Heart right ventricle (tissue), 16 donors: Measurements from ENCODE around the gene AGPAT3. TPM values are rescaled to one million over a fixed set of nuclear protein-coding genes. Genes with fewer than 3 reads are reported as not detected.

ENCODE experiments used
- ATAC-seq, 8 donors: fragments of 200-7000 bp; cut with Tn5 transposase; one replicate each; pipeline ENCODE4 v1.9.1; 2020; ENCODE audit warnings: mild to moderate bottlenecking in 8 of 8, moderate library complexity in 8 of 8, moderate number of reproducible peaks in 1 of 8
- DNase-seq, 2 donors: peaks; one replicate each; pipeline ENCODE4 v3.0.0-alpha.2; 2020
- H3K27ac ChIP-seq, 10 donors: fragments of 200-600 bp; sonication (generic) in 2 of 10; one replicate each; pipeline versions ENCODE4 v1.5.0 to v1.8.0; 2020 to 2022; ENCODE audit warnings: mild to moderate bottlenecking in 3 of 10
- H3K27me3 ChIP-seq, 7 donors: fragments of 200-600 bp; one replicate each; pipeline ENCODE4 v1.8.0; 2021 to 2022; ENCODE audit warnings: mild to moderate bottlenecking in 2 of 7
- H3K36me3 ChIP-seq, 9 donors: fragments of 200-600 bp; sonication (generic) in 1 of 9; one replicate each; pipeline versions ENCODE4 v1.5.0 to v1.8.0; 2020 to 2022; ENCODE audit warnings: mild to moderate bottlenecking in 2 of 9
- H3K4me1 ChIP-seq, 9 donors: fragments of 200-600 bp; sonication (generic) in 1 of 9; one replicate each; pipeline versions ENCODE4 v1.5.0 to v1.8.0; 2020 to 2022; ENCODE audit warnings: mild to moderate bottlenecking in 4 of 9
- H3K4me3 ChIP-seq, 10 donors: fragments of 200-600 bp; sonication (generic) in 2 of 10; one replicate each; pipeline versions ENCODE4 v1.5.0 to v1.8.0; 2020 to 2022; ENCODE audit warnings: mild to moderate bottlenecking in 7 of 10, moderate library complexity in 2 of 10
- H3K9me3 ChIP-seq, 11 donors: fragments of 200-600 bp in 10 of 11; sonication (generic) in 2 of 11; one replicate each; pipeline versions ENCODE4 v1.5.0 to v1.8.0; 2013 to 2022; ENCODE audit warnings: mild to moderate bottlenecking in 2 of 11, control low read depth in 1 of 11, moderate library complexity in 1 of 11
- WGBS, 2 donors: extraction: QIAGEN DNeasy Blood & Tissue Kit; methylation state at CpG; one replicate each; pipeline ENCODE4 v1.1.7; 2013; ENCODE audit warnings: inconsistent platforms in 1 of 2; 5-methylcytosine and 5-hydroxymethylcytosine counted together
- intact Hi-C, 10 donors: fragments of 100-400 bp; cut with DNase I; formaldehyde crosslinking; loops; one replicate each; pipeline versions ENCODE4 v1.11.1 to v1.14.2; 2022
- polyA plus RNA-seq, 2 donors: library from polyadenylated mRNA; stranded (reverse); fragments of 200-250 nt; gene quantifications; one replicate each; pipeline ENCODE4 v1.2.3, GENCODE V29; 2013
- total RNA-seq, 10 donors: library from RNA; stranded (reverse); fragmentation: NEBNext Ultra II Directional in 3 of 10; extraction: Animal tissue kit (Norgen Biotek cat#: 25700) in 3 of 10; gene quantifications; one replicate each; pipeline versions ENCODE4 v1.2.1 to v1.2.4, GENCODE V29; 2021 to 2023
- TF ChIP-seq, protein P1 (sequence below), 9 donors: fragments of 200-600 bp; sonication (generic) in 2 of 9; IDR thresholded peaks; one replicate each; pipeline versions ENCODE4 v1.5.0 to v1.8.0; 2021 to 2022; ENCODE audit warnings: antibody characterized with exemption in 9 of 9, mild to moderate bottlenecking in 5 of 9, moderate library complexity in 1 of 9
- donor health status: Arrhythmogenic right ventricular cardiomyopathy.
- donor health status: ischemic (EF 13 %, LVEDD 7.1; RV severe dilation, severe dysfunction).
- donor health status: healthy with polysubstance abuse.
- donor health status: DM: no; HTN: yes; CAD: no.
- donor health status: DM: no; HTN: no; CAD: no.
- donor health status: ischemic (EF 25% LVEDD 6.9; RV normal size, moderate dysfunction).
- donor health status: ischemic (EF 25% LVEDD 5.7; RV mildly dilated, moderate dysfunction).
- donor health status: healthy.
- donor health status: DM: yes; HTN: yes; CAD: no.
- donor health status: Ischemic cardiomyopathy.
- donor health status: ischemic (EF 35%, LVEDD 5.7; RV mildly dilated, moderate dysfunction).
- donor health status: nonischemic (EF 11% LVEDD 7.7; RV severe dilation, severe dysfunction).
- donor health status: DM: yes; HTN: yes; CAD: no.
- donor health status: PGD.
- donor health status: ischemic (EF 29% LVEDD 5.4; RV normal size, mild dysfunction).
- donor health status: nonischemic (EF 23%, LVEDD 6.1; RV moderate dilation, normal function).

Gene AGPAT3
- total and polyA plus RNA-seq, 12 donors = 19.7 to 110 (median 65.6) TPM

DNA sequence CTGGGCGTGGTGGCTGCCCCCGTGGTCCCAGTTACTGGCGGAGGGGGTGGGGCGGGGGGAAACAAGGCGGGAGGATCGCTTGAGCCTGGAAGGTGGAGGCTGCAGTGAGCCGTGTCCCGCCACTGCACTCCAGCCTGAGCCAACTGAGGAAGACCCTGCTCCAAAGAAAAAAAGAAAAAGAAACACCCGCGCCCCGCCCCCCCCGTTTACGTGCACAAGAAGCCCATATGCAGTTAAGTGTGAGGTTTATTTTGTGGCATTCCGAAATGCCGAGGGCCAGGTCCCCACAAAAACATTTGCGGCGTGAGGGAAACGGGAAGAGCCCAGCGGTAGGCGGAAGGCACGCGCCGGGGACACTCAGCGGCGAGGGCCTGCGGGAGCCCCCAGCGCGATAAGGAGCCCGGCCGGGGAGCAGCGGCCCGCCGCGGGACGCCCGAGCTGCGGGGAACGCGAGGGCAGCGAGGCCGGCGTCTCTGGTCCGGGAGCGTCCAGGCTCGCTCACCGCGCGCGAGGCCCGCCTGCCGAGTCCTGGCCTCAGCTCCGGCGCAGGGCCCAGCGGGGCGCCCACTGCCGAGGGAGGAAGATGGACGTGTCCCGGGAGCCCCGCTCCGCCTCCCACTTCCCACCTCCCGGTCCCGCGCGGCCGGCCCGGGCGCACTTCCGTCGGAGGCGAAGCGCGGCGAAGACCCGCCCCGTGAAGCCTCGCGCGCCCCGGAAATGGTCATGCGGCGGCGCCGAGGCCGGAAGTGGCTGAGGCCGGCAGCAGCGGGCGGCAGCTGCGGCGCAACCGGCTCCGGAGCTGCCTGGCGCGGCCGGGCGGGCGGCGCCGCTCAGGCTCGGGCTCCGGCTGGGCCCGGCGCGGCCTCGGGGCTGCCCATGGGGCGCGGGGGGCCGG, 146.8 kb downstream of the AGPAT3 start, which contains the start of gene TRAPPC10:
Gene TRAPPC10 (plus strand): TSS at position 731 of the 895 bp plus-strand sequence. CDS start 185 bp downstream, outside the sequence.
- intact Hi-C loops = loop anchor here in 2 of 10 donors (10.0 kb wide), 2 partner anchors 83 to 293 kb away; partner anchors contain the start of gene PFKL (in 1 of the 2)
- Histone ChIP-seq H3K4me1 (peaks cover 5 to 50% (median 30%) of the 10 kb centered on the region in 9 donors), H3K36me3 (no peaks in the 10 kb centered on the region)

DNA sequence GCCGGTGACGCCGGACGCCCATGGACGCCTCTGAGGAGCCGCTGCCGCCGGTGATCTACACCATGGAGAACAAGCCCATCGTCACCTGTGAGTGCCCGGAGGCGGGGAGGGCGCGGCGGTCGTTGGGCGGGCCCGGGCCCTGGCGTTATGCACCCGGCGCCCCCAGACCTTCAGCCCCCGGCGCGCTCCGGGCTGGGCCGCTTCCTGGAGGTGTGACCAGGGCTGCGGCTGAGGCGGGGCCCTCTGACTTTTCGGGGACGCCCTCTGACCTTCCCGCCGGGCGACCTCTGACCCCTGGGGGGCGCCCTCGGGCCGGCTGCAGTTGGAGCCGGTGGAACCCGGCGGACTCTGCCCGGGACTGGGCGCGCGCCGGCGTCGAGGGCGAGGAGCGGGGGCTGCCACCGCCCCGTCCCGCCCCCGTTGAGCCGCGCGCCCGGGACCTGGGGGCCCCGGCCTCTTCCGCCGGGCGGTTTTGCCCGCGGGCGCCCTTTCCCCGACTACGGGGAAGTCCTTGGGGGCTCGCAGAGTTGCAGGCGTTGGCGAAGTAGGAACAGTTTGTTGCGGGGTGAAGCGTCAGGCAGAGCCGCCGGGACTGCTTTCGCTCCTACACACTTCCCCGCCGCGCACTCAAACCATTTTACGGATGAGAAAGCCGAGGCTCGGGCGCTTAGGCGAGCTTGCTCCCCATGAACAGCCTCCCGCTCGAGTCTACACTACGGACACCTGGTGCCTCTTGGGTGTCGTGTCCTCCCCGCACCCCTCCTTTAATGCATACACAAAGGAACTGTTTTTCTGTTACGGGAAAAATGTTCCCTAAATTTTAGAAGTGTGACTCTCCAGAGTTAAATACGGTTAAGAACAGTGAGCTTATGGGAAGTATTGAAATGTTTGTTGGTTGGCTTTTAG, 147.7 kb downstream of the AGPAT3 start:
- WGBS, 2 donors = 0 to 1% methylated on average over 76 to 87 of the region's 87 CpGs
- TF ChIP-seq, protein P1, sequence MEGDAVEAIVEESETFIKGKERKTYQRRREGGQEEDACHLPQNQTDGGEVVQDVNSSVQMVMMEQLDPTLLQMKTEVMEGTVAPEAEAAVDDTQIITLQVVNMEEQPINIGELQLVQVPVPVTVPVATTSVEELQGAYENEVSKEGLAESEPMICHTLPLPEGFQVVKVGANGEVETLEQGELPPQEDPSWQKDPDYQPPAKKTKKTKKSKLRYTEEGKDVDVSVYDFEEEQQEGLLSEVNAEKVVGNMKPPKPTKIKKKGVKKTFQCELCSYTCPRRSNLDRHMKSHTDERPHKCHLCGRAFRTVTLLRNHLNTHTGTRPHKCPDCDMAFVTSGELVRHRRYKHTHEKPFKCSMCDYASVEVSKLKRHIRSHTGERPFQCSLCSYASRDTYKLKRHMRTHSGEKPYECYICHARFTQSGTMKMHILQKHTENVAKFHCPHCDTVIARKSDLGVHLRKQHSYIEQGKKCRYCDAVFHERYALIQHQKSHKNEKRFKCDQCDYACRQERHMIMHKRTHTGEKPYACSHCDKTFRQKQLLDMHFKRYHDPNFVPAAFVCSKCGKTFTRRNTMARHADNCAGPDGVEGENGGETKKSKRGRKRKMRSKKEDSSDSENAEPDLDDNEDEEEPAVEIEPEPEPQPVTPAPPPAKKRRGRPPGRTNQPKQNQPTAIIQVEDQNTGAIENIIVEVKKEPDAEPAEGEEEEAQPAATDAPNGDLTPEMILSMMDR (IDR thresholded peaks at IDR 0.05) = peak in 6 of 9 donors; percentile 15 to 52 (median 40)
- H3K36me3 ChIP-seq = no peaks in the 10 kb centered on the region
- H3K27me3 ChIP-seq = no peaks in the 10 kb centered on the region
- H3K27ac ChIP-seq = peak overlapping the region; percentile 89 to 99 (median 98)
- H3K9me3 ChIP-seq = no peaks in the 10 kb centered on the region
- peaks cover 5 to 56% (median 30%) of the 10 kb centered on the region in 9 donors for H3K4me1 ChIP-seq
- peak; percentile 29 to 70 (median 48) for ATAC-seq
- intact Hi-C loops = loop anchor here in 2 of 10 donors (10.0 kb wide), 2 partner anchors 82 to 292 kb away; partner anchors contain the start of gene PFKL (in 1 of the 2)
- H3K4me3 ChIP-seq = peak overlapping the region; percentile 80 to 99 (median 96)
- DNase-seq = peak; percentile 53 to 73

More for the DNA sequence above, 146.8 kb downstream of the AGPAT3 start, which contains the start of gene TRAPPC10:
- 0 to 1% methylated on average over 87 to 107 of the region's 107 CpGs for WGBS, 2 donors
- Histone ChIP-seq H3K4me3 (peak within 1 kb of the TSS; percentile 80 to 99 (median 96)), H3K27ac (peak within 1 kb of the TSS; percentile 89 to 99 (median 98)), H3K9me3 (no peaks in the 10 kb centered on the region), H3K27me3 (no peaks in the 10 kb centered on the region)
- ATAC-seq (peak; percentile 91 to 95 (median 94)), DNase-seq (peak; percentile 85 to 88)
- TF ChIP-seq, protein P1 (IDR thresholded peaks at IDR 0.05) = no peak

DNA sequence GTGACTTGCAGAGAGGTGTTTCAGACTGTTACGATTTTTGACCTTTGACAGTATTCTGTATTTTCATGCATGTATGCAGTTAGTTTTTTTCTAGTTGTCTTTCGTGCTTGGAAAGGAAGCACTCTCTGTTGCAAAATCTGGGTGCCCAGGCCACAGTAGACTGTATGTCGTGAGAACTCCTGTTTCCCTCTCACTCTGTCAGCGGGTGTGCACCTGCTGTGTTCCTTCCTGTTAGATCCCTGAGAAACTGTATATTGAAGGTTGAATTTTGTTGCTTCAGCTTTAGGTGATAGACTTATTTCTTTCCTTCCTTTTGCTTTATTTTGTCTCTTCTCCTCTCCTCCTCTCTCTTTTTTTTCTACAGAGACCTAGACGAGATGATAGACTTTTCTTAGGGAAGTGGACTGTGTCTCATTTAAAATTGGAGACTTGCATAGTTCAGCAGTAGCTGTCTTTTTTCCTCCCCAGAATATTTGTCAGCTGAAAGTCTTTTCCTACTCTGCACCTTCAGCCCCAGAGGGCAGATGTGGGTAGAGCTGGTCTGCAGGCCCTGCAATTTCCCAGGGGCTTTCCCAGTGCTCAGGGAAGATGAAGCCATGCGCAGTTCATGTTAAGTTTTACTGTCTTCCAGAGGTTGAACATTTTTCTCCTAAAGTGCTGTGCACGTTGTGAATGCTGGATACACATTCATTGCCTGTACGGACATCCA, 148.5 kb downstream of the AGPAT3 start:
- H3K4me1 ChIP-seq = peaks cover 5 to 64% (median 31%) of the 10 kb centered on the region in 9 donors
- no peaks in the 10 kb centered on the region for H3K36me3 ChIP-seq
- H3K9me3 ChIP-seq = no peaks in the 10 kb centered on the region
- TF ChIP-seq, protein P1 (IDR thresholded peaks at IDR 0.05) = no peak
- peak overlapping the region in 9 of 10 donors; percentile 80 to 99 (median 96) for H3K4me3 ChIP-seq
- no peak for ATAC-seq
- 21 to 25% methylated on average over 8 of the region's 8 CpGs for WGBS, 2 donors
- no peak for DNase-seq
- peak overlapping the region in 8 of 10 donors; percentile 93 to 99 (median 98) for H3K27ac ChIP-seq
- intact Hi-C loops = loop anchor here in 2 of 10 donors (10.0 kb wide), 2 partner anchors 81 to 291 kb away; partner anchors contain the start of gene PFKL (in 1 of the 2)
- no peaks in the 10 kb centered on the region for H3K27me3 ChIP-seq
